ENCODE data around the gene ZFYVE28.
A peak's percentile ranks its signal among the peaks of the same experiment; 100 is the strongest.

The ZFYVE28 gene

DNA sequence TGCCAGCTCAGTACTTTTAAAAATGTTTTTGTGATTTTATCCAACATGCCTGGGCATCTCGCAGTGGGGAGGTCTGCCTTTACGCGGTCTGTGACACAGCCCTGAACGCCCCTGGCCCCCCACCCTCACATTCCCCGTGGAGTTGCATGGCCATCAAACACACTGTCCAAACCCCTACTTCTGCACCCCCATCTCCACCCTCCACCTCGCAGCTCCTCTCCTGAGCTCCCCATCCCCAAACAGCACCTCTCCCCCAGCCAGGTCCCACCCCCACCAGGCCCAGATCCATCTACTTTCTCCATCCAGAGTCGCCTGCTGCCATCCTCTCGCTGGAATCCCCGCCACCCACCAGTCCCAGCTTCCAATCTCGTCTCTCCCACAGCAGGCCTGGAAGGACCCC, 9.5 kb downstream of the ZFYVE28 start:
- no peak for DNase-seq

GRCh38 chr4:2408401-2408958, 10.0 kb downstream of the ZFYVE28 start:
- no peak for DNase-seq

GRCh38 chr4:2407991-2408342, 10.5 kb downstream of the ZFYVE28 start:
- no peak for DNase-seq

DNA sequence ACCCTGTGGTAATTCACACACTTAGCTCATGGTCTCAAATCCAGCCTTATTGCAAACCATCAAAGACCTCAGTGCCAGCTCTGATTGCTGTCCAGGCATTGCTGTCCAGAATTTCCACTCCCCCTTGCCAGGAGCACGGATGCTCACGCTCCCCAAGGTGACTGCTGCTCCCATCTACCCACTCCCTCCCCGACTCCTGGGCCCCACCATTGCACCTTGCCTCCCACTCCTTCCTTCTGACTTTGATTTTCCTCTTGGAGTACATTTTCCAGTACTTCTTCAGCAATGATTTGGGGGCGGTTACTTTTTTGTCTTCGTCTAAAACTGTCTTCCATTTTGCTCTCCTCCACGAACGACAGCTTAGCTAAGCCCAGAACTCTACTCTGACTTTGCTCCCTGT, 11.5 kb downstream of the ZFYVE28 start:
- DNase-seq, result no peak

DNA sequence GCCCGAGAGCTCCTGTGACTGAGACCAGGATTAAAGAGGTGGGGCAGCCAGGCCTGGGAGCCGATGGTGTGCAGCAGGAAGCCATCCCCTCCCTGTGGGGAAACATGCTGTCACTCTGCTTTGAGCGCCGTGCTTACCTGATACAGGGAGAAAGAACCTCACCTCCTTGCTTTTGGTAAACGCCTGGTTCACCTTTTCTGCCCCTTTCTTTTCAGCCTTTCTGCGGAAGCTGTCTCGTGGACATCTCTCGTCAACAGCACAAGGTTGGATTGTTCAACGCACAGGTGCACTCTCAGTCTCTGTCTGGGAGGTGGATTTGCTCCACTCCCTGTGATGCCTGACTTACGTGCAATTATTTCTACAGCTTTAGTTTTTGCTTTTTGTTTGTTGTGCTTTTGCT, 12.0 kb downstream of the ZFYVE28 start:
- DNase-seq, result no peak

GRCh38 chr4:2402941-2403340, 15.5 kb downstream of the ZFYVE28 start:
- no peak for DNase-seq

DNA sequence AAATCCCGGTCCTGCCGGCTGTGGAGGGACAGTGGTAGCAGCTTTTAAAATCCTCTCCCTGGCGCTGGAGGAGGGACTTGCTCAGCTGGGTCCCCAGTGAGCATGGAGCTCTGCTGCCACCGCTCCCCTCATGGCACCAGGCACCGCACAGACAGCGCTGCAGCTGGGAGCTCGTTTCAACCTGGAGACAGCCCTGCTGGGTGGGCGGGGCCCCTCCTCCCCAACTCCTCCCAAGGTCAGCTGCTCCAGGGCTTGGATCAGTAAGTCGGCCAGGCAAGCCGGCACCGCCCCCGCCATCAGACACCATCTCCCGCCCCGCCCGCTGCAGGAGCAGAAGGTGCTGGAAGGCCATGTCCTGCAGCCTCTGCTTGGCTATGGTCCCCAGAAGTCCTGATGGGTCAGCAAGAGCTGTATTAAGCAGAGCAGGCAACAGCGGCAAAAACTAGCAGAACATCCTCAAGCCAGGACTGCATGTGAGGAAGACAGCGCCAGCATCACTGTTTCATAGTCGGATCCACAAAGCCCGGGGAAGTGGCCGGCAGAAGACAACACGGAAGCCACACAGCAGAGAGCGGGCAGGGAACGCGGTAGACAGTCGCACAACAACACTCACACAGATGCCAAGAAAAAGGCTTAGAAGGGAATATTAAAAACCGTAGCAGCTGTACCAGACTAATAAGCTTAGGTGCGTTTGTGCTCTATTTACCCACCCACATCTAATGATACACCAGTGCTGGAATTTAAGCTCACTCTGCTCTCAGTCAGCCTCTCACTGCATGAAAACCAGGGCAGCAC, 16.2 kb downstream of the ZFYVE28 start:
- DNase-seq, result no peak

GRCh38 chr4:2401610-2401983, 16.8 kb downstream of the ZFYVE28 start:
- DNase-seq, result no peak

- DNase-seq, result no peak
Measured at GRCh38 chr4:2400841-2401609, 17.4 kb downstream of the ZFYVE28 start.

DNA sequence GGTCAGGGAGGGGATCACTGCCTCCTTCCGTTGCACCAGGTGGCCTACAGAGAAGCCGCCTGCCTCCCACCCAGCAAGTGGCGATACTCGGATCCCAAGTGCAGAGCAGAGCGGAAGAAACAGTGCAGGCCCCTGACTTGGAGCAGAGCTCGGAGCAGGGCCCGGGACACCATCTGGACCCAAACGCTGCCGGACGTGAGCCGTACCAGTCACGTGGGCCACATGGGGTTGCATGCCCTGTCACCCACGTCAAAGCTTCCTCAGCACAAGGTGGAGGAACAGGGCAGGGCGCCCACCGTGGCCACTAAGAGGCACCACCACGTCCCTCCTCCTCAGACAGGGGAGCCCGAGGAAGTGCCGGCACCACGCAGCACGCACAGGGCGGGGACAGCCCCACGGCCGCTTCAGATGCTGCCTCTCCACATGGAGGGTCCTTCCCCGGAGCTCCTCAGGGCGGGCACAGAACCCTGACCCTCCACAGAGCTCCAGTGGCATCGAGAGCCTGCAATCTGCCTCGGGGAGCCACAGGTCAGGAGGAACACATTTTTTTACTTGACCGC, 18.7 kb downstream of the ZFYVE28 start:
- no peak for DNase-seq

- DNase-seq, result no peak
Measured at GRCh38 chr4:2399216-2399615, 19.2 kb downstream of the ZFYVE28 start.

DNA sequence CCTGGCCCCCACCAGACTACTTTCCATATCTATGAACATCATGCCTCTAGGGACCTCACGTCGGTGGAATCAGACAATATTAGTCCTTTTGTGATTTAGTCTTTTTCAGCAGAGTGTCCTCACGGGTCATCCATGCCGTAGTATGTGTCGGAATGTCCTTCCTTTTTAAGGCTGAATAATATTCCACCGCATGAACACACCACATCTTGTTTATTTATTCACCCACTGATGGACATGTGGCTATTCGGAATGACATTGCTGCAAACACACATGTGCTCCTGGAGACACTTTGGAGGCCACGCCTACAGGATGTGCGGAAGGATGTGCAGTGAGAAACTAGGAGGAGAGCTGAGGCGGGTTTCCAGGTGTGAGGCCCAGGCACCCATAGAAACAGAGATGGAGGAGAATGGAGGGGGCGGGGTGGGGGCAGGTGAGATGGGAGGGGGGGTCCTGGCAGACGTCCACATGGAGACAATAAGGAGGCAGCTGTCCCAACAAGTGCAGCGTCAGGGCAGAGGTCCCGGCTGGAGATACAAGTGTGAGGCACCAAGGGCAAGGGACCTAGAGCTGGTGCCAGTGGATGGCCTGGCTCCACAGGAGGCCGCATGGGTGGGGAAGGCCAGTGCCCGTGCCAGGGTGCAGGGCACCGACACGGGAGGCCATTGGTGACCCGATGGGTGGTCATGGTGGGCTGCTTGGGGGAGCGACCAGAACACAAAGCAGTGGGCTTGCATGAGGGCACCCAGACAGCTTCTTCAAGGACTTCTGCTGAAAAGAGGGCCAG, 20.7 kb downstream of the ZFYVE28 start:
- DNase-seq, result no peak

DNA sequence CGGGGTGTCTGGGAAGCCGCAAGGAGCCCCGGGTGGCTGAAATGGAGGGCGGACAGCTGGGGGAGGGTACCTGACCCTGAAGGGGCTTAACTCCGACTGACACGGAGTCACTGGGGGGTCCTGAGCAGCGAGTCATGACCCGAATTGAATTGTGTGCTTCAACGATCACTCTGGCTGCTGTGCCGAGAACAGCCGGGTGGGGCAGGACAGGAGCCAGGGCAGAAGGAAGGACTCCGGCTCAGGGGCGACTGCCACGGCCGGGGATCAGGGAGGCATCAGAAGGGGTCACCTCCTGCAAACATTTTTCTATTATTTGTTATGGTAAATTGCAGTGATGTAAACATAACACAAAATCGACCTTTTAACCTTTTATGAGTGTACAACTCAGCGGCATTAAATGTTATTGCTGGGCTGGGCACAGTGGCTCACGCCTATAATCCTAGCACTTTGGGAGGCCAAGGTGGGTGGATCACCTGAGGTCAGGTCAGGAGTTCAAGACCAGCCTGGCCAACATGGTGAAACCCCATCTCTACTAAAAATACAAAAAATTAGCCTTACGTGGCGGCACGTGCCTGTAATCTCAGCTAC, 21.6 kb downstream of the ZFYVE28 start:
- no peak for DNase-seq

DNA sequence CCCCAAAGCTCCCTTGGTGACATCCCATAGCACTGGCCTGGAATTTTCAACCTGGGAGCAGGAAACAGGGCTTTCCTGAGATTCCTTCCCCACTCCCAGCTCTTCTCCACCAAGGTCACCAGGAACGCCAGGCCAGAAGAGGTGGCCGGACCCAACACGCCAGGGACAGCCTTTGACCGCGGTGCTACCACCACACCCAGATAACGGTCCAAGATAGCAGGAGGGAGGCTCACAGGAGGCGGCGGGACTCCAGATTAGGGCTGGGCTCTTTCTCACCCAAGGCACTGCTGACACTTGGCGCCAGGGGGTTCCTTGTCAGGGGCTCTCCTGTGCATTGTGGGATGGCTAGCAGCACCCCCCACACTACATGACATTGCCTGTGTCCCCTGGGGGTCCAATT, 22.9 kb downstream of the ZFYVE28 start:
- DNase-seq, result no peak

GRCh38 chr4:2395038-2395437, 23.4 kb downstream of the ZFYVE28 start:
- peak; percentile 20 for DNase-seq

GRCh38 chr4:2394528-2394927, 23.9 kb downstream of the ZFYVE28 start:
- no peak for DNase-seq

- DNase-seq, result no peak
Measured at GRCh38 chr4:2393353-2394270, 24.8 kb downstream of the ZFYVE28 start.

- DNase-seq, result no peak
Measured at GRCh38 chr4:2390784-2391421, 27.5 kb downstream of the ZFYVE28 start.

DNA sequence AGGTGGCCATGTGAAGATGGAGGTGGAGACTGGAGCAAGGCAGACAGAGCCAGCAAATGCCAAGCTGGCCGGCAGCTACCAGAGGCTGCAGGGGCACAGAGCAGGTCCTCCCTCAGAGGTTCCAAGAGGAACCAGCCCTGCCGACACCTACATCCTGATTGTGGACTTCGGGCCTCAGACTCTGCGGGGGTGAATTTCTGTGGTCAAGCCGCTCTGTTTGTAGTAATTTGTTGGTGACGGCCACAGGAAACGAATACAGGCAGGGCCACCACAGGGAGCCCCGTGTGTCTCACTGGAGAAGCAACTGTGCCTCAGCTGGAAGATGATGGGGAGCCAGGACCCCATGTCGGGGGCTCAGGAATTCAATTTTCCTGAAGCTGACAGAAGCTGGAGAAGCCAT, 28.3 kb downstream of the ZFYVE28 start:
- peak; percentile 4 for DNase-seq

- DNase-seq, result no peak
Measured at GRCh38 chr4:2389691-2390090, 28.8 kb downstream of the ZFYVE28 start.
